HepG2 (cell line): ENCODE results near the gene KIF6. TPM values are rescaled to one million over a fixed set of nuclear protein-coding genes. Genes with fewer than 3 reads are reported as not detected.

Source experiments
- ATAC-seq: fragments of 200-7000 bp; cut with Tn5 transposase; 3 replicates; pipeline ENCODE4 v1.9.1; 2020; ENCODE audit warnings: mild to moderate bottlenecking, moderate library complexity
- BruUV-seq: library from RNA; stranded (reverse); fragments of 400-500 nt; replicated peaks from 2 replicates; lab custom pipeline; 2021; lab: Mats Ljungman, UMichigan
- CTCF ChIA-PET: fragments of 300-600 bp; formaldehyde crosslinking; extraction: SDS; loops from one replicate; lab custom pipeline; 2021; ENCODE audit warnings: low total read pairs, inconsistent platforms, low intra/inter-chr PET ratio; lab: Yijun Ruan, JAX
- POLR2A ChIA-PET: fragments of 350-600 bp; sonication (Branson Sonifier 250); formaldehyde crosslinking; loops from one replicate; lab custom pipeline; 2020; ENCODE audit warnings: antibody characterized with exemption, inconsistent platforms; lab: Yijun Ruan, JAX
- DNase-seq: peaks from one replicate; pipeline ENCODE4 v3.0.0-alpha.2; 2015; ENCODE audit warnings: low spot score
- FAIRE-seq: peaks from 3 replicates; lab custom pipeline; 2011; peaks lifted over from hg19 to GRCh38; lab: Jason Lieb, UNC
- H2AFZ ChIP-seq: one replicate; pipeline ENCODE4 v1.6.1; 2011; ENCODE audit warnings: low read length, inconsistent platforms
- H3K27ac ChIP-seq: fragments of 300-600 bp; 3 replicates; pipeline ENCODE4 v1.8.0; 2011; ENCODE audit warnings: mixed run types, mild to moderate bottlenecking, mixed read lengths, low read length, inconsistent platforms; ENCODE audit not compliant: insufficient read depth; ENCODE audit errors: extremely low read length
- H3K27me3 ChIP-seq, 2 experiments: fragments of 200-600 bp in 1 of 2; 2 replicates in 1 of 2; 3 replicates in 1 of 2; pipeline versions ENCODE4 v1.6.0 to v1.8.0; 2011; ENCODE audit warnings: low read length in 2 of 2, mild to moderate bottlenecking in 2 of 2, moderate library complexity in 2 of 2, inconsistent platforms in 1 of 2; ENCODE audit not compliant: insufficient read depth in 2 of 2, control insufficient read depth in 1 of 2
- H3K36me3 ChIP-seq, 2 experiments: fragments of 200-600 bp in 1 of 2; replicated peaks in 1 of 2; 2 replicates in 1 of 2; 3 replicates in 1 of 2; pipeline versions ENCODE4 v1.5.1 to v1.8.0; 2011; ENCODE audit warnings: low read length in 2 of 2, inconsistent platforms in 1 of 2; ENCODE audit not compliant: insufficient read depth in 2 of 2, control insufficient read depth in 1 of 2
- H3K4me1 ChIP-seq: 2 replicates; pipeline ENCODE4 v1.5.1; 2012; ENCODE audit warnings: low read length, inconsistent platforms; ENCODE audit not compliant: insufficient read depth
- H3K4me2 ChIP-seq: 2 replicates; pipeline ENCODE4 v1.6.0; 2011; ENCODE audit warnings: low read depth, low read length, inconsistent platforms
- H3K4me3 ChIP-seq, 3 experiments: fragments of 200-600 bp in 1 of 3; sonication (generic), shearing (Covaris generic) in 1 of 3; replicated peaks in 1 of 3; 2 replicates each; pipeline ENCODE4 v1.5.1; 2011 to 2016; ENCODE audit warnings: low read length in 3 of 3, inconsistent platforms in 2 of 3, low read depth in 2 of 3, mild to moderate bottlenecking in 2 of 3, control low read depth in 1 of 3, mixed read lengths in 1 of 3; ENCODE audit not compliant: insufficient read depth in 1 of 3
- H3K79me2 ChIP-seq: one replicate; pipeline ENCODE4 v1.6.1; 2011; ENCODE audit warnings: low read length, inconsistent platforms; ENCODE audit not compliant: insufficient read depth
- H3K9ac ChIP-seq: 2 replicates; pipeline ENCODE4 v1.6.0; 2011; ENCODE audit warnings: mild to moderate bottlenecking, low read depth, low read length, inconsistent platforms; ENCODE audit not compliant: insufficient read depth
- H3K9me3 ChIP-seq: 2 replicates; pipeline ENCODE4 v1.5.1; 2012; ENCODE audit warnings: mild to moderate bottlenecking, low read length
- H4K20me1 ChIP-seq: 2 replicates; pipeline ENCODE4 v1.6.0; 2011; ENCODE audit warnings: inconsistent platforms, mild to moderate bottlenecking, low read length, moderate library complexity; ENCODE audit not compliant: insufficient read depth
- FUBP1 ChIP-seq: sonication (generic); formaldehyde crosslinking; IDR thresholded peaks from 2 replicates; pipeline ENCODE4 v1.5.1; 2020; ENCODE audit warnings: missing genetic modification reagents, mild to moderate bottlenecking, borderline replicate concordance
- GPN1 ChIP-seq: sonication (generic); formaldehyde crosslinking; IDR thresholded peaks from 2 replicates; pipeline ENCODE4 v1.5.1; 2020; ENCODE audit warnings: missing genetic modification reagents, borderline replicate concordance
- SCMH1 ChIP-seq: sonication (generic); formaldehyde crosslinking; IDR thresholded peaks from 2 replicates; pipeline ENCODE4 v1.9.0; 2021; ENCODE audit warnings: missing genetic modification reagents, mild to moderate bottlenecking, borderline replicate concordance
- SKI ChIP-seq: fragments of 450-650 bp; IDR thresholded peaks from one replicate; pipeline ENCODE4 v1.6.1; 2018; ENCODE audit warnings: mild to moderate bottlenecking; ENCODE audit not compliant: partially characterized antibody
- ZNF569 ChIP-seq: sonication (generic); formaldehyde crosslinking; IDR thresholded peaks from 2 replicates; pipeline ENCODE4 v1.5.0; 2020; ENCODE audit warnings: mild to moderate bottlenecking, missing genetic modification reagents, moderate library complexity, borderline replicate concordance
- ZNF629 ChIP-seq: sonication (generic); formaldehyde crosslinking; conservative IDR thresholded peaks from 2 replicates; pipeline ENCODE4 v1.5.0; 2020; ENCODE audit warnings: missing genetic modification reagents
- ZNF709 ChIP-seq: sonication (generic); formaldehyde crosslinking; IDR thresholded peaks from 2 replicates; pipeline ENCODE4 v1.5.0; 2020; ENCODE audit warnings: mild to moderate bottlenecking, missing genetic modification reagents
- WGBS: methylation state at CpG from one replicate; pipeline ENCODE4 v1.1.6; 2017; ENCODE audit warnings: low lambda C conversion rate; 5-methylcytosine and 5-hydroxymethylcytosine counted together
- in situ Hi-C: cut with HindIII; loops from 2 replicates; pipeline ENCODE4 v1.10.0; 2017; ENCODE audit warnings: low pct_unique_long_range_greater_than_20kb; ENCODE audit not compliant: extremely low pct_ligation_motif_present
- intact Hi-C: fragments of 100-400 bp; cut with micrococcal nuclease; formaldehyde crosslinking; loops from one replicate; pipeline ENCODE4 v1.10.0; 2022; ENCODE audit not compliant: unreplicated experiment
- polyA plus RNA-seq, 8 experiments: library from polyadenylated mRNA; depleted of rRNA in 3 of 8; stranded (reverse) in 7 of 8; unstranded in 1 of 8; fragments of >200 nt; fragmentation: Illumina TruSeq in 4 of 8; extraction: Trizol in 4 of 8; gene quantifications; 2 replicates each; pipeline versions ENCODE4 v1.2.1 to v1.2.3, GENCODE V29; 2011 to 2016; ENCODE audit warnings: low read depth in 4 of 8, missing spikeins in 1 of 8, mixed read lengths in 1 of 8; ENCODE audit not compliant: insufficient read depth in 1 of 8
- total RNA-seq, 5 experiments: library from RNA; depleted of rRNA; stranded (reverse); fragments of >200 nt; fragmentation: Illumina TruSeq; extraction: Trizol; gene quantifications; 2 replicates each; pipeline ENCODE4 v1.2.3, GENCODE V29; 2016; ENCODE audit warnings: low read depth in 1 of 5
- TF ChIP-seq, protein P1 (sequence below): IDR thresholded peaks from 2 replicates; pipeline ENCODE4 v1.6.1; 2012; ENCODE audit warnings: low read depth, low read length, improper control_type of control experiment

Gene KIF6
- total and polyA plus RNA-seq, 2 of the 13 experiments (the other 11 are each of a cell fraction or from before 2014, with no cell fraction given): 0.04 to 0.27 TPM

- H3K27ac ChIP-seq: no peak overlapping the region
- BruUV-seq: no TSS peak
- WGBS: 26% methylated on average over 10 of the region's 11 CpGs
- in situ Hi-C loops (no loop called here), intact Hi-C loops (no loop called here)
- H3K9me3 ChIP-seq: no peaks in the 10 kb centered on the region
- FAIRE-seq (no peak), ATAC-seq (no peak), DNase-seq (no peak)
- H3K79me2 ChIP-seq: no peaks in the 10 kb centered on the region
- H3K4me1 ChIP-seq: peaks cover 7% of the 10 kb centered on the region; the same call in 1 of the 2 replicates
- no peak for TF ChIP-seq ZNF629
- H3K4me2 ChIP-seq: no peak overlapping the region
- ChIA-PET POLR2A (no interaction called here), CTCF (no interaction called here)
- H3K36me3 ChIP-seq: no peaks in the 10 kb centered on the region
- H2AFZ ChIP-seq: no peak overlapping the region
- no peak overlapping the region for H3K9ac ChIP-seq
- H3K27me3 ChIP-seq: peaks cover 0 to 3% of the 10 kb centered on the region in 2 experiments; a peak in 1 of 5 replicates
- H4K20me1 ChIP-seq: no peaks in the 10 kb centered on the region
- no peak overlapping the region for H3K4me3 ChIP-seq
Observed at GRCh38 chr6:39421383-39422225, 303.6 kb downstream of the KIF6 start.

- DNase-seq (no peak), ATAC-seq (no peak), FAIRE-seq (no peak)
- H3K36me3 ChIP-seq: no peaks in the 10 kb centered on the region
- ChIA-PET POLR2A (no interaction called here), CTCF (no interaction called here)
- peaks cover 0 to 3% of the 10 kb centered on the region in 2 experiments; a peak in 1 of 5 replicates for H3K27me3 ChIP-seq
- no peak overlapping the region for H3K4me2 ChIP-seq
- intact Hi-C loops: no loop called here
- 40% methylated on average over 15 of the region's 15 CpGs for WGBS
- no peaks in the 10 kb centered on the region for H3K79me2 ChIP-seq
- H3K4me3 ChIP-seq: no peak overlapping the region
- no peak overlapping the region for H3K9ac ChIP-seq
- H2AFZ ChIP-seq: no peak overlapping the region
- in situ Hi-C loops: no loop called here
- no peaks in the 10 kb centered on the region for H4K20me1 ChIP-seq
- no peaks in the 10 kb centered on the region for H3K9me3 ChIP-seq
- H3K4me1 ChIP-seq: peaks cover 12% of the 10 kb centered on the region; the same call in 1 of the 2 replicates
- no peak overlapping the region for H3K27ac ChIP-seq
- BruUV-seq: no TSS peak
- TF ChIP-seq ZNF569 (CRISPR knock-in tag): no peak
- TF ChIP-seq FUBP1 (CRISPR knock-in tag): no peak
- TF ChIP-seq SKI: no peak
- TF ChIP-seq, protein P1, sequence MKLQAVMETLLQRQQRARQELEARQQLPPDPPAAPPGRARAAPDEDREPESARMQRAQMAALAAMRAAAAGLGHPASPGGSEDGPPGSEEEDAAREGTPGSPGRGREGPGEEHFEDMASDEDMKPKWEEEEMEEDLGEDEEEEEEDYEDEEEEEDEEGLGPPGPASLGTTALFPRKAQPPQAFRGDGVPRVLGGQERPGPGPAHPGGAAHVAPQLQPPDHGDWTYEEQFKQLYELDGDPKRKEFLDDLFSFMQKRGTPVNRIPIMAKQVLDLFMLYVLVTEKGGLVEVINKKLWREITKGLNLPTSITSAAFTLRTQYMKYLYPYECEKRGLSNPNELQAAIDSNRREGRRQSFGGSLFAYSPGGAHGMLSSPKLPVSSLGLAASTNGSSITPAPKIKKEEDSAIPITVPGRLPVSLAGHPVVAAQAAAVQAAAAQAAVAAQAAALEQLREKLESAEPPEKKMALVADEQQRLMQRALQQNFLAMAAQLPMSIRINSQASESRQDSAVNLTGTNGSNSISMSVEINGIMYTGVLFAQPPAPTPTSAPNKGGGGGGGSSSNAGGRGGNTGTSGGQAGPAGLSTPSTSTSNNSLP: no peak
- no peak for TF ChIP-seq GPN1 (CRISPR knock-in tag)
- TF ChIP-seq ZNF709 (CRISPR knock-in tag): no peak
- no peak for TF ChIP-seq SCMH1 (CRISPR knock-in tag)
Observed at GRCh38 chr6:39420300-39421265, 304.6 kb downstream of the KIF6 start.
